HK-2 (cell line): ENCODE data around the gene WDFY2.
"Not testable (repeated sequence)": the region's sequence is repeated elsewhere in the genome, so short reads cannot be mapped to it uniquely, and the experiment has no call there.

Experiments used
- DNase-seq: peaks from one replicate; pipeline ENCODE4 v3.0.0-alpha.2; 2018; ENCODE audit not compliant: unreplicated experiment

The WDFY2 gene

GRCh38 chr13:51564252-51564651, 20.0 kb upstream of the WDFY2 start:
- no peak for DNase-seq

GRCh38 chr13:51564671-51565070, 19.6 kb upstream of the WDFY2 start:
- no peak for DNase-seq

- DNase-seq: not testable (repeated sequence)
These were observed 15.3 kb upstream of the WDFY2 start for GRCh38 chr13:51569001-51569400.

- DNase-seq: no peak
These were observed 7.5 kb upstream of the WDFY2 start for GRCh38 chr13:51576754-51577153.

- DNase-seq: no peak
These were observed 6.6 kb upstream of the WDFY2 start for GRCh38 chr13:51577690-51578089.

GRCh38 chr13:51579676-51580075, 4.6 kb upstream of the WDFY2 start:
- no peak for DNase-seq

GRCh38 chr13:51581148-51581820, 3.0 kb upstream of the WDFY2 start:
- no peak for DNase-seq

- DNase-seq: no peak
These were observed 790 bp upstream of the WDFY2 start for GRCh38 chr13:51583469-51583874.

GRCh38 chr13:51584731-51585672, 740 bp downstream of the WDFY2 start:
- DNase-seq: peak; percentile 52

- DNase-seq: no peak
These were observed 1.4 kb downstream of the WDFY2 start for GRCh38 chr13:51585696-51586095.

GRCh38 chr13:51587372-51587771, 3.1 kb downstream of the WDFY2 start:
- DNase-seq: no peak

GRCh38 chr13:51588406-51588949, 4.2 kb downstream of the WDFY2 start:
- DNase-seq: no peak

GRCh38 chr13:51589793-51590192, 5.5 kb downstream of the WDFY2 start:
- DNase-seq: no peak

- no peak for DNase-seq
These were observed 6.1 kb downstream of the WDFY2 start for GRCh38 chr13:51590231-51590970.

GRCh38 chr13:51590971-51591627, 6.8 kb downstream of the WDFY2 start:
- no peak for DNase-seq

GRCh38 chr13:51591938-51592337, 7.7 kb downstream of the WDFY2 start:
- not testable (repeated sequence) for DNase-seq

- DNase-seq: no peak
These were observed 10.2 kb downstream of the WDFY2 start for GRCh38 chr13:51594432-51594831.

GRCh38 chr13:51595416-51595815, 11.2 kb downstream of the WDFY2 start:
- DNase-seq: no peak

- no peak for DNase-seq
These were observed 12.3 kb downstream of the WDFY2 start for GRCh38 chr13:51596541-51596940.

GRCh38 chr13:51599444-51600176, 15.3 kb downstream of the WDFY2 start:
- DNase-seq: no peak

GRCh38 chr13:51600703-51601102, 16.4 kb downstream of the WDFY2 start:
- DNase-seq: no peak
